IPS DF 19.7 (cell line): Measurements from ENCODE around the gene ZDHHC11.
"Not testable (repeated sequence)": the region's sequence is repeated elsewhere in the genome, so short reads cannot be mapped to it uniquely, and the experiment has no call there.

Source experiments
- DNase-seq: peaks from one replicate; pipeline ENCODE4 v3.0.0-alpha.2; 2013; ENCODE audit warnings: low read depth, low spot score

Gene ZDHHC11

DNA sequence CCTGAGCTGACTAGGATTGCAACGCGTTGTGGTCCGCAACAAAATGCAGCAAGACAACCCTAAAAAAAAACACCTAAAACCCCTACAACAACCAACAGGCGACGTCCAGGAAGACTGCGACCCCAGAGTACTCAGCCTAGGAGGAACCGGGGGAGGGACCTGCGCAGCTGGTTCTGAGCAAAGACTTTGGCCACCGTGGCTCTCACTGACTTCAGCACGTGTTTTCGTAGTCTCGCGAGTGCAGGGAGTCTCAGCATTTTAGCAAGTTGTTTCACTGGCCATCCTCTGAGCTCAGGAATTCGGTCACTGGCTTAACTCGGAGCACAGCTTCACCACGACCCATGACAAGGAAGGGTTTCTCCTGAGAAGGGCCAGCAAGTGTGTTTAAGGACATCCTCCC, 8.6 kb upstream of the ZDHHC11 start:
- no peak for DNase-seq

GRCh38 chr5:858726-859125, 7.9 kb upstream of the ZDHHC11 start:
- DNase-seq = no peak

DNA sequence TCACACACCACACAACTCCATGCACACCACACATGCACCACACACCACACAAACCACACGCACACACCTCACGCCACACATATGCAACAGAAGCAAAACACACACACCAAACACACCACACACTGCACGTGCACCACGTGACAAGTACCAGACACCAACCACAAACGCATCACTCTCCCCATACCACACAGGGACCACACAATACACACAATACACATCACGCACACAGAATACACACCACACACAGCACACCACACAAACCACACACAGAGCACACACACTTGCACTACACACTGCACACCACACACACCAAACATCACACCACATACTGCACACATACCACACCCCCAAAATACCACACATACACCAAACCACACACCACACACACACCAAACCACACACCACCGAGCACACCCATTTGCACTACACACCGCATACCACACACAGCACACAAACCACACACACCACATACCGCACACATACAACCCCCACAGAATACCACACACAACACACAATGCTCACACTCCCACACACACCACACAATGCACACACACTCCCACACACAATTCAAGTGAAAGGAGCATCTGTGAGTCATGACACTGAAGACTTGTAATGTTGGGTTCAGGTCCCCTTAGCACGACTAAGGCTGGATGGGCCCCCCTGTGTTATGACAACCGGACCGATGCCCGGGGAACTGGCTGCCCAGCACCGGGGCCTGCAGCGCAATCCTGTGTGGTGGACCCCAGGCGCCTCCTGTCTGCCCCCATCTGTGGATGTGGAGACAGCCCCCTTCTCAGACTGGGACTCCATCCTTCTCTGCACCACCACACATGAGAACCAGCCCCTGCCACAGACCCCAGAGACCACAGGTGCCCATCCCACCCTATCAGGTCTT, 6.0 kb upstream of the ZDHHC11 start:
- DNase-seq = no peak

DNA sequence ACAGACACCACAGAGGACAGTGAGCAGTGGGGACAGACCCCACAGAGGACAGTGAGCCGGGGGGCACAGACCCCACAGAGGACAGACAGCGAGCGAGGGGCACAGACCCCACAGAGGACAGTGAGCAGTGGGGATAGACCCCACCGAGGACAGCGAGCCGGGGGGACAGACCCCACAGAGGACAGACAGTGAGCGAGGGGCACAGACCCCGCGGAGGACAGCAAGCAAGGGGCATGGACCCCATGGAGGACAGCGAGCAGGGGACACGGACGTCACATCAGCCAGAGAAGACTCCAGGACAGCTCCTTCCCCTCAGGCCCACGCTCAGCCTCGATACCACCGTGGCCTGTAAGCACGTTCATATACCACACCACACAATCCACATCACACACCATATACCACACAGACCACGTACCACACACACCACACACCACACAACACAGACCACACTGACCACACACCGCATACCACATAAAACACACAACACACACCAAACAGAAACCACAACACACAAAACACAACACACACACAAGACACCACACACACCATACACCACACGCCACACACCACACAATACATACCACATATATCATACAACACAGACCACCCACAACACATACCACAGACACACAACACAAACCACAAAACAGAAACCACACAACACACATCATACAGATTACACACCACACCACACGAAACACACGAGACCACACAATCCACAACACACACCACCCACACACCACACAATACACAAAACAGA, 5.2 kb upstream of the ZDHHC11 start:
- no peak for DNase-seq

GRCh38 chr5:854966-855743, 4.4 kb upstream of the ZDHHC11 start:
- no peak for DNase-seq

GRCh38 chr5:854217-854616, 3.4 kb upstream of the ZDHHC11 start:
- no peak for DNase-seq

- not testable (repeated sequence) for DNase-seq
These were observed 2.8 kb upstream of the ZDHHC11 start for GRCh38 chr5:853416-854090.

DNA sequence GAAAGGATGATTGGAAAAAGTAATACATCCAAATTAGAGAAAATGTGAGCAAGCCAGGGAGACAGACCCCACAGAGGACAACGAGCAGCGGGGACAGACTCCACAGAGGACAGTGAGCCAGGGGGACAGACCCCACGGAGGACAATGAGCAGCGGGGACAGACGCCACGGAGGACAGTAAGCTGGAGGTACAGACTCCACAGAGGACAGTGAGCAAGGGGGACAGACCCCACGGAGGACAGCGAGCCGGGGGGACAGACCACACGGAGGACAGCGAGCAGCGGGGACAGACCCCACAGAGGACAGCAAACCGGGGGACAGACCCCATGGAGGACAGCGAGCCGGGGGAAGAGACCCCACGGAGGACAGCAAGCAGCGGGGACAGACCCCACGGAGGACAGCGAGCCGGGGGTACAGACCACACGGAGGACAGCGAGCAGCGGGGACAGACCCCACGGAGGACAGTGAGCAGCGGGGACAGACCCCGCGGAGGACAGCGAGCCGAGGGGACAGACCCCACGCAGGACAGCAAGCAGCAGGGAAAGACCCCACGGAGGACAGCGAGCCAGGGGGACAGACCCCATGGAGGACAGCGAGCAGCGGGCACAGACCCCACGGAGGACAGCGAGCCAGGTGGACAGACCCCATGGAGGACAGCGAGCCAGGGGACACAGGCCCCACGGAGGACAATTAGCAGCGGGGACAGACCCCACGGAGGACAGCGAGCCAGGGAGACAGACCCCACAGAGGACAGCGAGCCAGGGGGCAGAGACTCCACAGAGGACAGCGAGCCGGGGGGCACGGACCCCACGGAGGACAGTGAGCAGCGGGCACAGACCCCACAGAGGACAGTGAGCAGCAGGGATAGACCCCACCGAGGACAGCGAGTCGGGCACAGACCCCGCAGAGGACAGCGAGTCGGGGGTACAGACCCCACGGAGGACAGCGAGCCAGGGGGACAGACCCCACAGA, 1.9 kb upstream of the ZDHHC11 start:
- DNase-seq = no peak

DNA sequence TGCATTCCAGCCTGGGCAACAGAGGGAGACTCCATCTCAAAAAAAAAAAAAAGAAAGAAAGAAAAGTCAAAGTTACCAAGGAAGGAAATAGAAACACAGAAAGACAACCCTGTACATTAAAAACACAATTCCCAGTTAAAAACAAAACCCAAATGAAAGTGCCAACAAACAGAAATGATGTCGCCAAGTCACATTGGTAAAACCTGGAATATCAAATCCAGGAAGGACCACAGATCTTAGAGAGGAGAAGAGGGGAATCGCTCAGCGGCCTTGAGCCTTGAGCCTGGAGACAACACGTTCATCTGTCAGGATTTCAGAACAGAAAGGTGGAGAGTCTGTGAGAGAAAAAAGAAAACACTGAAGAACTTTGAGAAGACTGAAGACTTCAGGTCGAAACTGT, 1.2 kb upstream of the ZDHHC11 start:
- DNase-seq = no peak

GRCh38 chr5:851553-851952, 767 bp upstream of the ZDHHC11 start:
- no peak for DNase-seq

GRCh38 chr5:851076-851475, 290 bp upstream of the ZDHHC11 start:
- no peak for DNase-seq

- no peak for DNase-seq
These were observed 1.0 kb downstream of the ZDHHC11 start for GRCh38 chr5:849651-850301.

- DNase-seq = no peak
These were observed 2.1 kb downstream of the ZDHHC11 start for GRCh38 chr5:848671-849111.

- DNase-seq = not testable (repeated sequence)
These were observed 3.0 kb downstream of the ZDHHC11 start for GRCh38 chr5:847736-848135.

GRCh38 chr5:847212-847611, 3.6 kb downstream of the ZDHHC11 start:
- DNase-seq = not testable (repeated sequence)

GRCh38 chr5:846602-847091, 4.1 kb downstream of the ZDHHC11 start:
- not testable (repeated sequence) for DNase-seq

DNA sequence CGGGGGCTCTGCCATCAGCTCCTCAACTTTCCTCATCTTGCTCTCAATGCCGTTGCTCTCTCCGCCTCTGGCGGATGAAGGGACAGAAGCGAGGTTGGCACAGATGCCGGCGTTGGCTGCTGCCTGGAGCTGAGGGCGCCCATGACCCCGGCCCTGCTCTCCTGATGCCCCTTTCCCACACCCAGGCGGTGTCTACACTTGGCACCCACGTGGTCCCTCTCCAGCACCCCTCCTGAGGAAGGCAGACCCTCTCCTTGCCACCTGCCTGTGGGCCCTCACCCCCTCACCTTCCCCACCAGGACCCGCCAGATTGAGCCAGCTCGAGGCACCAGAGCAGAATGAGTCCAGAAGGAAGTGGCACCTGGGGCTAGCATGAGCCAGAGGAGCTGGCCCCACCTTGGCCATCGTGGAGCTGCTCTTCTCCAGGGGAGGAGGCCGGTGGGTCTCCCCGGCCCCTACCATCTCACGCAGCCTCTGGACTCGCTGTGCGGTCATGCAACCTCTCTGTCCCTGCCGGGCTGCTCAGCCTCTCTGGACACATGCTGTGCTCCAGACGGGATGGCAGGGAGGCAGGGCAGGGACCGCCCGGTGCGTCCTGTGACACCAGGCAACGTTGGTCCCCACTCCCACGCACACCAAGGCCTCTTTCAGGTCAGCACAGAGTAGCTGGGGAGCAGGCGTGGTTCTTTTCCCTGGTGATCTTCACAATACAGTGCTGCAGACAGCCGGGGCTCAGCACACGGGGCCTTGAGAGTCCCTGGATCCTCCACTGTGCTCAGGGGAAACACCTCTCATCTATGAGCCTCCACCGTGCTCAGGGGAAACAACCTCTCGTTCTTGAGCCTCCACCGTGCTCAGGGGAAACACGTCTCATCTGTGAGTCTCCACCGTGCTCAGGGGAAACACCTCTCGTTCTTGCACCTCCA, 4.8 kb downstream of the ZDHHC11 start:
- DNase-seq = not testable (repeated sequence)

DNA sequence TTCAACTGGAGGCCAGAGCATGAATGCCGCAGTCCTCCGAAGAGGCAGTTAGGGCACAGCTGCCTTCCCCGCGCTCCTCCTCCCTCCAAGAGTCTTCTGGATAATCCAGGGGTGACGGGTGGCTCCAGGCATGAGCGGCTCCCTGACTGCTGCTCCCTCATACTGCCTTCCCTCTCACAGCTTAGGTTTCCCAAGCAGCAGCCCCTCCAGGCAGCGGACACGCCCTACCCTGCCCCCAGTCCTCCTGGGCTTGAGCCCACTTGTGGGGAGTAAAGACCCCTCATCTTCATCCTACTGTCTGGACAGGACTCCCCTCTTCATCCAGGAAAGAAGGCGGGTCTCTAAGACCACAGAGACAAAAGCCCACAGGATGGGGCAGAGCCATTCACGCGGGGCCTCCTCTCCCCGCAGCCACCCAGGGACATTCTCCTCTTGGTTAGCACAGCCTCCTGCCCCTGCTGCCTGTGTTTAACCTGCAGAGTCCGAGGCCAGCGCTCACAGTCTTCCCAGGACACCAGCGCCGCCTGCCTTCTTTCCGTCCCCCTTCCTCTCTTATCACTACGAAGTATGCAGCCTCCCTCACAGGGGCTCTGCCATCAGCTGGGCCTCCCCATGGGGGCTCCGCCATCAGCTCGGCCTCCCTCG, 5.6 kb downstream of the ZDHHC11 start:
- not testable (repeated sequence) for DNase-seq
